Cardiac fibroblast (primary cell): Measurements from ENCODE around the gene C7orf57.

Experiments used
- DNase-seq, 2 donors: peaks; one replicate each; pipeline versions ENCODE4 v3.0.0 to v3.0.0-alpha.2; 2010; ENCODE audit warnings: low read depth in 2 of 2
- H3K4me3 ChIP-seq, 2 donors: replicated peaks in 1 of 2; 1 replicate in 1 of 2; 2 replicates in 1 of 2; pipeline ENCODE4 v1.5.1; 2011; ENCODE audit warnings: low read depth in 2 of 2, low read length in 2 of 2, mild to moderate bottlenecking in 2 of 2, moderate library complexity in 1 of 2
- CTCF ChIP-seq: IDR thresholded peaks from one replicate; pipeline ENCODE4 v1.5.1; 2011; ENCODE audit warnings: low read depth, mild to moderate bottlenecking, low read length, inconsistent platforms

C7orf57 gene

GRCh38 chr7:48097521-48098231, 62.3 kb downstream of the C7orf57 start:
- H3K4me3 ChIP-seq: no peak overlapping the region
- no peak for TF ChIP-seq CTCF
- DNase-seq: peak in 1 of 2 donors; percentile 72

- no peak for DNase-seq
- TF ChIP-seq CTCF: no peak
- H3K4me3 ChIP-seq: no peak overlapping the region
These were observed 63.5 kb downstream of the C7orf57 start for GRCh38 chr7:48098846-48099245.

GRCh38 chr7:48099781-48100180, 64.4 kb downstream of the C7orf57 start:
- no peak for TF ChIP-seq CTCF
- no peak for DNase-seq
- no peak overlapping the region for H3K4me3 ChIP-seq

GRCh38 chr7:48101352-48101751, 66.0 kb downstream of the C7orf57 start:
- H3K4me3 ChIP-seq: no peak overlapping the region
- DNase-seq: no peak
- TF ChIP-seq CTCF: no peak

- peak; percentile 34 for TF ChIP-seq CTCF
- DNase-seq: no peak
- H3K4me3 ChIP-seq: no peak overlapping the region
These were observed 66.6 kb downstream of the C7orf57 start for GRCh38 chr7:48101968-48102367.

GRCh38 chr7:48102530-48102929, 67.2 kb downstream of the C7orf57 start:
- no peak for TF ChIP-seq CTCF
- no peak for DNase-seq
- H3K4me3 ChIP-seq: no peak overlapping the region

GRCh38 chr7:48105045-48105444, 69.7 kb downstream of the C7orf57 start:
- no peak for TF ChIP-seq CTCF
- H3K4me3 ChIP-seq: no peak overlapping the region

More at GRCh38 chr7:48105045-48105444, 69.7 kb downstream of the C7orf57 start:
- DNase-seq: no peak
